Right ventricle myocardium inferior (tissue), 1 donor: Measurements from ENCODE around the gene SOX10. TPM values are rescaled to one million over a fixed set of nuclear protein-coding genes. Genes with fewer than 3 reads are reported as not detected.
"Not testable (repeated sequence)": the region's sequence is repeated elsewhere in the genome, so short reads cannot be mapped to it uniquely, and the experiment has no call there.

Experiments
- ATAC-seq: fragments of 200-7000 bp; cut with Tn5 transposase; one replicate; pipeline ENCODE4 v1.9.1; 2020; ENCODE audit warnings: mild to moderate bottlenecking, moderate library complexity
- DNase-seq: peaks from one replicate; pipeline ENCODE4 v3.0.0; 2021; ENCODE audit errors: missing footprints
- intact Hi-C: fragments of 100-400 bp; cut with DNase I; formaldehyde crosslinking; loops from one replicate; pipeline ENCODE4 v1.11.0; 2022
- total RNA-seq: library from RNA; stranded (reverse); fragmentation: NEBNext Ultra II Directional; extraction: Animal tissue kit (Norgen Biotek cat#: 25700); gene quantifications from one replicate; pipeline ENCODE4 v1.2.1, GENCODE V29; 2021
- donor health status: DM: no; HTN: yes; CAD: no; lungs with severe emphysema.

The SOX10 gene
- total RNA-seq, 1 donor from 2014 or later, result 1.9 TPM

DNA sequence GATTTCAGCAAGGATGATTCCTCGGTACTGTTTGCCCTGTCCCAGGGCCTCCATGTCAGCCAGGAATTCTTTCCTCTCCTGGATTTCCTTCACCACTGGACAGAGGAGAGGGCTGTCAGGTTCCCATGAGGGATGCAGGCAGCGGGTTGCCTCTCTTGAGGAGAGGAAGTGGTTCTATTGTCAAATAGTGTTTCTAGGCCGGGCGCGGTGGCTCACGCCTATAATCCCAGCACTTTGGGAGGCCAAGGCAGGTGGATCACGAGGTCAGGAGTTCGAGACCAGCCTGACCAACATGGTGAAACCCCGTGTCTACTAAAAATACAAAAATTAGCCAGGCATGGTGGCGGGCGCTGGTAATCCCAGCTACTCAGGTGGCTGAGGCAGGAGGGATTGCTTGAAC, 39.9 kb downstream of the SOX10 start:
- ATAC-seq, intact Hi-C loops: not testable (repeated sequence)

GRCh38 chr22:37943825-37944198, 40.5 kb downstream of the SOX10 start:
- DNase-seq (peak; percentile 57), ATAC-seq (no peak)
- intact Hi-C loops, result no loop called here

More for the DNA sequence above, 39.9 kb downstream of the SOX10 start:
- peak; percentile 56 for DNase-seq

GRCh38 chr22:37943136-37943824, 41.1 kb downstream of the SOX10 start:
- no peak for ATAC-seq
- DNase-seq, result no peak
- intact Hi-C loops, result no loop called here

DNA sequence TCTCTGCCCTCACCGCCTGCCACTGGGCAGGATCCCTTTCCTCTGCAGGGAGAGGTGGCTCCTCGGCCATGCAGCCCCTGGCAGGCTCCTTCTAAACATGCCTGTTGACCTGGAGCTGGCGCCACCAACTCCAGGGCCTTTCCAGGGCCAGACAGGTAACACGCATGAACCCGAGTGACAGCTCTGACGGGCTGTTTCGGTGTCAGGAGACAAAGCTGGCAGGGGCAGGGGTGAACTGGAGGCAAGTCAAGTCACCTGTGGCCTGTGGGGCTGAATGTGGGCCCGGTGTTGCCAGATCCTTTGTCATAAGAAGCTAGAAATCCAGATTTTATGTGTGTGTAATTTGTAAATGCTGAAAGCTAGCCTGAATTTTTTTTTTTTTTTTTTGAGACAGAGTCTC, 42.2 kb downstream of the SOX10 start:
- DNase-seq (no peak), ATAC-seq (no peak)
- intact Hi-C loops, result no loop called here

GRCh38 chr22:37940698-37941376, 43.5 kb downstream of the SOX10 start:
- DNase-seq (no peak), ATAC-seq (no peak)
- intact Hi-C loops, result no loop called here

DNA sequence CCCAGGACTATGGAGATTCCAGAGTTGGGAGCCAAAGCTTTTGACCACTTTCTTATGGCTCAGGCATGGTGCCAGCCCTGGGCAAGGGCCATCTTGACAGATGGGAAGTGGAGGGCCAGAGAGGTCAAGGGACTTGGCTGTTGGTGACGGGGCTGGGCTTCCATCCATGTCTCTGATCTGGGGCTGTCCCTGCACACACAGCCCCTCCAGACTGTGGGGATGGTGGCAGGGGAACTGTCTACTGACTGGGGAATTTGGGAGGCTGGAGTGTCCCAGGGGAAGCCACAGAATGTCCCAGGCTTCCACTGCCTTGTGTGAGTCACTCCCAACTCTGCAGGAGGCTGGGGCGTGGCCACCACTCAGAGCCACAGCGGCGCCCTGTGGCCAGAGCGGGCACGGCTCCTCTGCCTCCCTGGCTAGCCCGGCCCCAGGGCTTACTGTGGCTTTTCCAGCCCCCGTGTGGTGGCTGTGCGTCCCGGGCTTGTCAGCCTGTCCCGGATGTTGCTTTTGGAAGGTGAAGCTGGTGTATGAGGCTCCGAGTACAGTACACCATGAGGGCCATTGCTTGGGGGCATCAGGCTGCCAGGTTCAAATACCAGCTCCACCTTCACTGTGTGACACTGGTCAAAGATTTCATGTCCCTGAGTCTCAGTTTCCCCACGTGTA, 50.5 kb downstream of the SOX10 start:
- intact Hi-C loops, result no loop called here
- ATAC-seq (peak; percentile 95), DNase-seq (peak; percentile 95)

- intact Hi-C loops, result loop anchor here (1.0 kb wide), 1 partner anchor 45 kb away; no protein-coding TSS in a partner anchor
- DNase-seq (peak; percentile 69), ATAC-seq (no peak)
These were observed 51.4 kb downstream of the SOX10 start for GRCh38 chr22:37932821-37933578.

DNA sequence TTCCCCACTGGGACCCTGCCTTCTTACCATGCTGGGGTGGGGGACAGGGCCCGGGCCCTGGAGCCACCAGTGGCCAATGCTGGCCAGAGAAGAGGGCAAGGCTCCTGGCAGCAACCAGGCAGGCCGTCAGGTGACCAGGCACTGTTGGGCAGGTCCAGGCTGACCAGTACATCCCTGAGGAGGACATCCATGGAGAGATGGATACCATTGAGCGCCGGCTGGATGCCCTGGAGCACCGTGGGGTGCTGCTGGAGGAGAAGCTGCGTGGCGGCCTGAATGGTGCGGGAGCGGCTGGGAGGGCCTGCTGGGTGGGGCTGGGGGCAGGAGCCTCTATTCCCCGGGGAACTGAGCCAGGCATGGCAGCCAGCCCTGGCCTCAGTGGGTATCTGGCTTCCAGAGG, 52.0 kb downstream of the SOX10 start:
- ATAC-seq (no peak), DNase-seq (no peak)
- intact Hi-C loops, result loop anchor here (1.0 kb wide), 1 partner anchor 44 kb away; no protein-coding TSS in a partner anchor

DNA sequence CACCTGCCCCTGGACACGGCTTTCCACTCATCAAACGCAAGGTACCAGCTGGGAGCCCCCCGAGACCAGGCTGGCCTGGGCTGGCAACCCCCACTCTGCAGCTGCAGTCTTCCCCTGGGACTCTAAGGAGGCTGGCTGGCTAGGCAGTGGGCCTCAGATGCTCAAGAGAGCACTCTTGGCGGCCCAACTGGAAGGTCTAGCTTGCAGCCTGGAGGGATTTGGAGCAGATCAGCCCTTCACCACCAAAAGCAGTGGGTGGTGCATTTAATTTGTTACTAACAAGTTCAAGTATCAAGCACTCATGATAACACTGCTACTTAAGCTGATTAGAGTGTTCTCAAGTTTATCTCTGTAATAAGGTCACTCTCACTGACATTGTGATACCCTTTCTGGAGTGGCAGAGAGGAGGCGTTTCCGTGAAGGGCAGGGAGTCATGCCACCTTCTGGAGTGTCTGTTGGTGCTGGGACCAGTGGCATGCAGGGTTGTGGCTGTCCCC, 52.4 kb downstream of the SOX10 start:
- DNase-seq, result peak; percentile 37
- intact Hi-C loops, result loop anchor here (1.0 kb wide), 1 partner anchor 44 kb away; no protein-coding TSS in a partner anchor

GRCh38 chr22:37930952-37931440, 53.4 kb downstream of the SOX10 start:
- ATAC-seq, result no peak
- intact Hi-C loops, result no loop called here
- DNase-seq, result peak; percentile 57

More for the DNA sequence above, 52.4 kb downstream of the SOX10 start:
- no peak for ATAC-seq

DNA sequence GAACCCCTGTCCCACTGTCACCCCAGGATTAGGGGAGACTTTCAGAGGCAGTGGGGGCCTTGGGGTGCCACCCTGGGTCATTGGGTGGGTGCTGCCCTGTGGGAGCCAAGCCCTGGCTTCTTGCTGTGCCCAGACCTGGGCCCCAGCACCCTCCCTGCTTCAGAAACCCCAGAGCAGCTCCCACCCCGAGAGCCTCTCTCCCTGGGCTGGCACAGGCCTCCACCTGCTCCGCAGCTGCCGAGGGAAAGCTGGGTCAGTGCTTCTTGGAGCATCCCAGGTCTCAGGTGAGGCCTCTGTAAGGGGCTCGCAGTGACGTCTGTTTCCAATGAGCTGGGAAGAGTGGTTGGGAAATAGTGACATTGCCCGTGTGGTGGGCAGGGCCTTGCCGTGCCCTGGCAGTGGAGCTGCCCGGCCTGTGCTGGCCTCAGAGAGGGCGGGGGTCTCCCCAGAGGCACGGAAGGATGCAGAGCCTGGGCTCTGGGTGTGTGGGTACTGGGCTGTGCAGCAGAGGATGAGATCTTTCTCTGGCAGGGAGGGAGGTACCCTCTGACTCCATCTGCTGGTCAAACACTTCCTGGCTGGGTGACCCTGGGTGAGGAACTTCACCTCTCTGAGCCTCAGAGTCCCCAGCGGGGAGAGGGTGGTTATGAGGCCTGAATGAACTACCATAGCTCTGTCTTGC, 53.9 kb downstream of the SOX10 start:
- DNase-seq, result no peak
- no peak for ATAC-seq
- intact Hi-C loops, result no loop called here

DNA sequence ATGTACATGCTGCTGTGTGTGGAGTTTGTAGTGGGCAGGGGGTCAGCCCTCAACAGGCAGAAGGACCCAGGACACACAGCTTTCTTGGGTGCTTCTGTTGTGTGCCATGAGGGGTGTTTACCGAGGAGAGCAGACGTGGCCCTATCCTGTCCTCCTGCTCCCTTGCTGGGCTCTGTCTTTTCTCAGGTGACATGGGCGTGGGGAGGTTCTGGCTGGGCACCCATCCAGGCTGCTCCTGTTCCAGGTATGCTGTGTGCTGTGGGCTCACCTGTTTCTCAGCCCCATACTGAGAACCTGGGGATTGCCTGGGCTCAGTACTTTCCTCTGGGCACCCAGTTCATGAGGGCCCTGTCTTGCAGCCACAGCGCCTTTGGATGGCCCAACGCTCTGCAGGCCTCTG, 55.0 kb downstream of the SOX10 start:
- intact Hi-C loops, result no loop called here
- no peak for DNase-seq
- ATAC-seq, result no peak

DNA sequence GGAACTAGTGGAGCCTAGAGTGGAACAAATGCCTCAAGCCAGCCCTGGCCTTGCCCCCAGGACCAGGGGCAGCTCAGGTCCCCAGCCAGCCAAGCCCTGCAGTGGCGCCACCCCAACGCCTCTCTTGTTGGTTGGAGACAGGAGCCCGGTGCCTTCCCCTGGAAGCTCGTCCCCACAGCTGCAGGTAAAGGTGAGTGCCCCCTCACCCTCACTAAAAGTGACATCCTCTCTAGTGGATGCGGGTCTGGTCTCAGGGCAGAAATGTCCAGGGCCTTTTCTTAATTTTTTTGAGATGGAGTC, 56.8 kb downstream of the SOX10 start:
- intact Hi-C loops, result no loop called here
- ATAC-seq, result no peak

GRCh38 chr22:37926771-37927636, 57.4 kb downstream of the SOX10 start:
- intact Hi-C loops, result no loop called here
- ATAC-seq, result no peak
- no peak for DNase-seq

More for the DNA sequence above, 56.8 kb downstream of the SOX10 start:
- peak; percentile 30 for DNase-seq

- ATAC-seq (no peak), DNase-seq (no peak)
- intact Hi-C loops, result no loop called here
These were observed 58.0 kb downstream of the SOX10 start for GRCh38 chr22:37926358-37926757.

DNA sequence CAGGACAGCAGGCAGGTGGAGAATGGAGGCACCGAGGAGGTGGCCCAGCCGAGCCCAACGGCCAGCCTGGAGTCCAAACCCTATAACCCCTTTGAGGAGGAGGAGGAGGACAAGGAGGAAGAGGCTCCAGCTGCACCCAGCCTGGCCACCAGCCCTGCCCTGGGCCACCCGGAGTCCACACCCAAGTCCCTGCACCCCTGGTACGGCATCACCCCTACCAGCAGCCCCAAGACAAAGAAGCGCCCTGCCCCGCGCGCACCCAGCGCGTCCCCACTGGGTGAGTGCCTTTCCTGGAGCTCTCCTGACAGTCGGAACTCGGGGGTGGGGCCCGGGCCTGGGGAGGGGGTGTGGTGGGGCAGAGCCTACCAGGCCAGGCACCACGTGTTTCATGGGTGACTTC, 58.6 kb downstream of the SOX10 start:
- DNase-seq (peak; percentile 11), ATAC-seq (no peak)
- intact Hi-C loops, result no loop called here

DNA sequence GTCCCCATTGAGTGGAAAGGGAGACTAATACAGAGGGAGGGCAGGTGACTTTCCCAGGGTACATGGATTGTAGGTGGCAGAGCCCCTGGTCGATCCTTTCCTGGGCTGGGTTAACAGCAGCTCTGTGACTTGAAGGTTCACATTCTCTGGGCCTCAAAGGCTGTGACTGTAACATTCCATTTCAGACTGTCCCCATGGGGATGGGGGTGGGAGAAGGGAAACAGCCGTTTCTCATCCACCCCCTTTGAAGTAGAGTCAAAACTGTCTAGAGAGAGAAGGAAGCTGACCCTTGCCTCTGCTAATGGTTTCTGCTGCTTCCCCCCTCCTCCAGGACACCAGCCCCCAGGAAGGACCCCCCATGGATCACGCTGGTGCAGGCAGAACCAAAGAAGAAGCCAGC, 59.0 kb downstream of the SOX10 start:
- no peak for DNase-seq
- intact Hi-C loops, result no loop called here
- ATAC-seq, result no peak
